Retinal pigment epithelial cell (primary cell): ENCODE measurements around the gene PCNX1.
"Not testable (repeated sequence)": the region's sequence is repeated elsewhere in the genome, so short reads cannot be mapped to it uniquely, and the experiment has no call there.

Experiments
- DNase-seq: peaks from one replicate; pipeline ENCODE4 v3.0.0-alpha.2; 2010; ENCODE audit warnings: low read depth
- H3K4me3 ChIP-seq: 2 replicates; pipeline ENCODE4 v1.5.1; 2011; ENCODE audit warnings: mild to moderate bottlenecking, low read length, control low read depth, moderate library complexity
- TF ChIP-seq, protein P1 (sequence below): conservative IDR thresholded peaks from 2 replicates; pipeline ENCODE4 v1.5.1; 2011; ENCODE audit warnings: low read depth, low read length, control low read depth, inconsistent platforms

Gene PCNX1

DNA sequence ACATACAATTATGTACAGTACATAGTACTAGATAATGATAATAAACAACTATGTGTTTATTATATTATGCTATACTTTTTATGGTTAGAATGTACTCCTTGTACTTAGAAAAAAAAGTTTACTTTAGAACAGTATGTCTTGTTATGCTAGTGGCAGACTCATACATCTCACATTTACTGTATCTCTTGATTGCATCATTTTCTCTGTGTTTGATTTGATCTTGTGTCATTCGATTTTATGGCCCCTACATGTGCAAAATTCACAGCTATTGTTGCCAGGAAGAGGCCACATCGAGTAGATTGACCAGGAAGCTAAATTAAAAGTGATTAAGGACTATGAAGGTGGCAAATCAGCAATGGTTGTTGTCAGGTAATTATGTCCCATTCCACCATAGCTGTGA, 153.0 kb downstream of the PCNX1 start:
- TF ChIP-seq, protein P1, sequence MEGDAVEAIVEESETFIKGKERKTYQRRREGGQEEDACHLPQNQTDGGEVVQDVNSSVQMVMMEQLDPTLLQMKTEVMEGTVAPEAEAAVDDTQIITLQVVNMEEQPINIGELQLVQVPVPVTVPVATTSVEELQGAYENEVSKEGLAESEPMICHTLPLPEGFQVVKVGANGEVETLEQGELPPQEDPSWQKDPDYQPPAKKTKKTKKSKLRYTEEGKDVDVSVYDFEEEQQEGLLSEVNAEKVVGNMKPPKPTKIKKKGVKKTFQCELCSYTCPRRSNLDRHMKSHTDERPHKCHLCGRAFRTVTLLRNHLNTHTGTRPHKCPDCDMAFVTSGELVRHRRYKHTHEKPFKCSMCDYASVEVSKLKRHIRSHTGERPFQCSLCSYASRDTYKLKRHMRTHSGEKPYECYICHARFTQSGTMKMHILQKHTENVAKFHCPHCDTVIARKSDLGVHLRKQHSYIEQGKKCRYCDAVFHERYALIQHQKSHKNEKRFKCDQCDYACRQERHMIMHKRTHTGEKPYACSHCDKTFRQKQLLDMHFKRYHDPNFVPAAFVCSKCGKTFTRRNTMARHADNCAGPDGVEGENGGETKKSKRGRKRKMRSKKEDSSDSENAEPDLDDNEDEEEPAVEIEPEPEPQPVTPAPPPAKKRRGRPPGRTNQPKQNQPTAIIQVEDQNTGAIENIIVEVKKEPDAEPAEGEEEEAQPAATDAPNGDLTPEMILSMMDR, result no peak
- DNase-seq, result no peak

DNA sequence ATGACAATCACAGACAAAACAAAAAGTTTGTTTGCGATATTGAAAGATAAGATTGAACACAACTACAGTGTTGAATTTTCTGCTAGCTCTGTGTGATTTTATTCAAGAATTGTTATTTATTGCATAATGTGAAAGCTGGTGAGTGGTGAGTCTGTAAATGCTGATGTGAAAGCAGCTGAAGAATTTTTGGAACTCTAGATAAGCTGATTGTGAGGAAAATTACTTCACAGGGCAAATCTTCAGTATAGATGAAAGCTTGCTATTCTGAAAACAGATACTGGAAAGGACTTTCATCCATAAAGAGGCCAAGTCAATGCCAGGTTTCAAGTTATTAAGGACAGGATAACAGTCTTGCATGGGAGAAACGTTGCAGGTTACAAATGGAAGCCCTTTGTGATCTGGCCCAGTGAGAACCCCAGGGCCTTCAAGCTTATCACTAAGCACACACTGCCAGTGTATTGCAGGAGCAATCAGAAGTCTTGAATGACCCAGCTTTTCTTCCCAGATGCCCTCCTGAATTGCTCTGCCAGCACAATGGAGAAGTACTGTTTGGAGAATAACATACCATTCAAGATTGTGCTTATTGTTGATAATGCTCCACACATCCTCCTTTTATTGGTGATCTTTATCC, 153.7 kb downstream of the PCNX1 start:
- H3K4me3 ChIP-seq, result no peak overlapping the region
- DNase-seq, result no peak
- TF ChIP-seq, protein P1, result no peak

More for the DNA sequence above, 153.0 kb downstream of the PCNX1 start:
- no peak overlapping the region for H3K4me3 ChIP-seq

DNA sequence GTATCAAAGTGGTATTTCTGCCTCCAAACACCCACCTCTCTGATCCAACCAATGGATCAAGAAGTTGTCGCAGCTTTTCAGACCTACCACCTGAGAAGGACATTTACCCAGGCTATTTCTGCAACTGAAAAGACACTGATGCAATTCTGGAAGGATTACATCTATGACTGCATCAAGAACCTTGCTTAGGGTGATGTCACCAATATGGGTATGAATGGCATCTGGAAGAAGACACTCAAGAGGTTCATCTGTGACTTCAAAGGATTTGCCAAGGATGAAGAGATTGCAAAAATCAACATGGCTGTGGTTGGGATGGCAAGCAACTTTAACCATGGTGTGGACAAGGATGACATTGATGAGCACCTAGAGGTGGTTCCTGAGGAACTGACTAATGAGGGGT, 154.2 kb downstream of the PCNX1 start:
- DNase-seq, result no peak
- H3K4me3 ChIP-seq, result no peak overlapping the region
- TF ChIP-seq, protein P1, result no peak

DNA sequence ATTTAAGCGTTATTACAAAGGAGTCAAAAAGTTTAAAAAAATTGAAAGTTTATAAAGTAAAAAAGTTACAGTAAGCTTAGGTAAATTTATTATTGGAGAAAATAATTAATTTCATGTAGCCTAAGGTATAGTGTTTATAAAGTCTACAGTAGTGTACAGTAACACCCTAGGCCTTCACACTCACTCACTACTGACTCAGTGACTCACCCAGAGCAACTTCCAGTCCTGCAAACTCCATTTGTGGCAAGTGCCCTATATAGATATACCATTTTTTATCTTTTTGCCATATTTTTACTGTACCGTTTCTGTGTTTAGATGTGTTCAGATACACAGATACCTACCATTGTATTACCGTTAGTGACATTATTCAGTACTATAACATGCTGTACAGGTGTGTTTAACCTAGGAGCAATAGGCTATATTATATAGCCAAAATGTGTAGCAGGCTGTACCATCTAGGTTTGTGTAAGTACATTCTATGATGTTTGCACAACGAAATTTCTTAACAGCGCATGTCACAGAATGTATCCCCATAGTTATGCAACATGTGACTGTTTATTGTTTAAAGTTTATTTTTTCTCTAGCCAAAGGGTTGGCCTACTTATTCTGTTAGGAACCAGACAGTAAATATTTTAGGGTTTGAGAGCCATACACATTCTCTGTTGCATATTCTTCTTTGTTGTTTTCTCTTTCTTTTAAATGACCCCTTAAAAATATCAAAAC, 155.5 kb downstream of the PCNX1 start:
- TF ChIP-seq, protein P1, result no peak
- DNase-seq, result no peak
- H3K4me3 ChIP-seq, result no peak overlapping the region

DNA sequence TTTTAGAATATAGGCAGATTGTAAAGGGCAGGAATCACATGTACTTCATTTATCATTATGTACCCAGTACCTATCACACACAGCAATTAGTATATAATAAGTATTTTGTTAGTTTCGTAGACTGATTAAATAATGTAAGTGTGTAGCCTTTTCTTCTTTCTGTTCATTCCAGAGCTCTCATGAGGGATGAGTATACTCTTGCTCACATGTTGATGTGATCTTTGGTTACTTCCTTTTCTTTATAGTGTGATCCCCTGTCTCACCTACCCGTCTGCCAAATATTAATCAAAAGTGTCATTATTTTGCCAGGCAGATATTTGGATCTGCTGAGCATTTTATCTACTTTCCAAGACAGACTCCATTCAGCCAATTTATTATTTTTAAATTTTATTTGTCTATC, 156.1 kb downstream of the PCNX1 start:
- no peak for DNase-seq
- H3K4me3 ChIP-seq, result no peak overlapping the region
- TF ChIP-seq, protein P1, result no peak

DNA sequence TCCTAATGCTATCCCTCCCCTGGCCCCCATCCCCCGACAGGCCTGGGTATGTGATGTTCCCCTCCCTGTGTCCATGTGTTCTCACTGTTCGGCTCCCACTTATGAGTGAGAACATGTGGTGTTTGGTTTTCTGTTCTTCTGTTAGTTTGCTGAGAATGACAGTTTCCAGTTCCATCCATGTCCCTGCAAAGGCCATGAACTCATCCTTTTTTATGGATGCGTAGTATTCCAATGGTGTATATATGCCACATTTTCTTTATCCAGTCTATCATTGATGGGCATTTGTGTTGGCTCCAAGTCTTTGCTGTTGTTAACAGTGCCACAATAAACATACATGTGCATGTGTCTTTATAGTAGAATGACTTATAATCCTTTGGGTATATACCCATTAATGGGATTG, 157.5 kb downstream of the PCNX1 start:
- not testable (repeated sequence) for DNase-seq, H3K4me3 ChIP-seq

DNA sequence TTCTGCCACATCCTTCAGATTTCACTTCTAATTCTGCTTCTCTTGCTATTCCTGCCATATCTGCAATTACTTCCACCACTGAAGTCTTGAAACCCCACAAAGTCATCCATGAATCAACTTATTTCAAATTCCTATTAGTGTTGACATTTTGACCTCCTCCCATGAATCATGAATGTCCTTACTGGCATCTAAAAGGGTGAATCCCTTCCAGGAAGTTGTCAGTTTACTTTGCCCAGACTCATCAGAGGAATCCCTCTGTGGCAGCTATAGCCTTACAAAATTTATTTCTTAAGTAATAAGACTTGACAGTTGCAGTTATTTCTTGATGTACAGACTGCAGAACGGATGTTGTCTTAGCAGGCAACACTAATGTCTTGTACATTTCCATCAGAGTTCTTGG, 162.9 kb downstream of the PCNX1 start:
- TF ChIP-seq, protein P1, result no peak
- DNase-seq, result no peak

More for the DNA sequence above, 162.9 kb downstream of the PCNX1 start:
- H3K4me3 ChIP-seq, result no peak overlapping the region
